Coronary artery (tissue), 2 donors: ENCODE measurements around the gene OXER1.

Experiments
- DNase-seq: peaks from one replicate; pipeline ENCODE4 v3.0.0-alpha.2; 2017; ENCODE audit warnings: low spot score
- H3K27ac ChIP-seq, 2 donors: fragments of 200-600 bp; sonication (generic); one replicate each; pipeline ENCODE4 v1.5.1; 2016 to 2019
- H3K4me3 ChIP-seq: fragments of 200-600 bp; sonication (generic); 2 replicates; pipeline ENCODE4 v1.5.1; 2016; ENCODE audit warnings: mild to moderate bottlenecking, moderate library complexity
- CTCF ChIP-seq: fragments of 200-600 bp; sonication (generic); IDR thresholded peaks from one replicate; pipeline ENCODE4 v1.5.1; 2019; ENCODE audit warnings: antibody characterized with exemption

Gene OXER1

GRCh38 chr2:42752314-42752713 is 11.6 kb downstream of the OXER1 start:
- no peak for DNase-seq
- Histone ChIP-seq H3K27ac (no peak overlapping the region), H3K4me3 (no peak overlapping the region)
- TF ChIP-seq CTCF, result no peak

- Histone ChIP-seq H3K27ac (no peak overlapping the region), H3K4me3 (no peak overlapping the region)
- TF ChIP-seq CTCF, result no peak
- DNase-seq, result no peak
These were observed 15.1 kb downstream of the OXER1 start for GRCh38 chr2:42748840-42749239.

DNA sequence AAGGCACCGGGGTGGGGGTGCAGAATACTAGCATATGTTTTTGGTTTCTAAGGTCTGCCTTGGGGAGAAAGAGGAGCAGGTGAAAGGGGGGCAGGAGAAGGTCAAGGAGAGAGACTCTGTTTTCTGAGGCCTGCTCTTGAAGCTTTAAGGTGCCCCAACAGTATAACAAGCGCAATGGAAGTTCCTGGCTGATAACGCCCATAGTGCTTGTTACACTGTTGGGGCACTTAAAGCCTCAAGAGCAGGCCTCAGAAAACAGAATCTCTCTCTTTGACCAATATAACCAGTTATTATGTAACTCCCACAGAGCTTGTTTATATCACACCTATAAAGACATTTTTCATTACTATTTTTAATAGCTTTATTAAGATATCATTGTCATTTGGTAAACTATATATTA is 16.5 kb downstream of the OXER1 start:
- TF ChIP-seq CTCF, result no peak
- no peak for DNase-seq
- Histone ChIP-seq H3K4me3 (no peak overlapping the region), H3K27ac (no peak overlapping the region)

DNA sequence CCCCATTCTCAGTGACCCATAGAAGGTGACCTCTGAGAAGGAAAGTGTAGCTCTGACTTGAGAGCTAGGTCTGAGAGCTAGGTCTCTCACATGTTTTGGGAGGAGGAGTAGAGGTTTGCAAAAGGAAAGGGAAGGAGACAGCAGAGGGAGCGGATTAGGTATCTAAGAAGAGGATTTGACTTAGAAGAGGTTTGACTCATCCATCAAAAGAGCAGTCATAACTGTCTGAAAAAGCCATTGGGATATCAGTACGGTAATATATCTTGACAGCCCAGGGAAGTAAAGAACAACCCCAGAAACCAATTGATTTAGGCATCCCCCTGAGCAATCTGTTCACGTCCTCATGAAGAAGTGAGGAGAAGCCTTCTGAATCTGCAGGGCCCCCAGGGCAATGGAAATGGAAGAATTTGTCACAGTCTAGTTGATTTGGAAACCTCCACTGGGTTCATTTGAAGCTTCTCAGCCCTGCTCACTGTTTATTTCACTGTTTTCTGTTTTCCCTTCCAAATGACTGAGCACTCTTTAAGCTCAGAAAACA is 19.3 kb downstream of the OXER1 start:
- no peak overlapping the region for H3K27ac ChIP-seq
- no peak for TF ChIP-seq CTCF
- H3K4me3 ChIP-seq, result no peak overlapping the region

GRCh38 chr2:42743659-42743990 is 20.3 kb downstream of the OXER1 start:
- TF ChIP-seq CTCF, result no peak

More for the DNA sequence above, 19.3 kb downstream of the OXER1 start:
- DNase-seq, result no peak

GRCh38 chr2:42742740-42743658 is 20.9 kb downstream of the OXER1 start:
- no peak overlapping the region for H3K4me3 ChIP-seq
- H3K27ac ChIP-seq, result no peak overlapping the region
- DNase-seq, result no peak
- TF ChIP-seq CTCF, result no peak

More at GRCh38 chr2:42743659-42743990, 20.3 kb downstream of the OXER1 start:
- H3K27ac ChIP-seq, result no peak overlapping the region
- H3K4me3 ChIP-seq, result no peak overlapping the region
- no peak for DNase-seq

- DNase-seq, result no peak
- Histone ChIP-seq H3K4me3 (no peak overlapping the region), H3K27ac (no peak overlapping the region)
- TF ChIP-seq CTCF, result no peak
These were observed 22.8 kb downstream of the OXER1 start for GRCh38 chr2:42741140-42741539.
